Astrocyte (in vitro differentiated cells and primary cell): ENCODE results near the gene CDH13. TPM values are rescaled to one million over a fixed set of nuclear protein-coding genes. Genes with fewer than 3 reads are reported as not detected.

Source experiments
- DNase-seq: peaks from one replicate; pipeline ENCODE4 v3.0.0-alpha.2; 2010; ENCODE audit warnings: low read depth
- FAIRE-seq: peaks from 2 replicates; lab custom pipeline; 2011; peaks lifted over from hg19 to GRCh38; lab: Jason Lieb, UNC
- H2AFZ ChIP-seq: 2 replicates; pipeline ENCODE4 v1.6.0; 2012; ENCODE audit warnings: low read depth, low read length, inconsistent platforms
- H3K27ac ChIP-seq: 2 replicates; pipeline ENCODE4 v1.5.1; 2011; ENCODE audit warnings: low read depth, low read length, inconsistent platforms
- H3K27me3 ChIP-seq: 2 replicates; pipeline ENCODE4 v1.6.0; 2011; ENCODE audit warnings: low read length, inconsistent platforms; ENCODE audit not compliant: insufficient read depth
- H3K36me3 ChIP-seq: 2 replicates; pipeline ENCODE4 v1.5.1; 2011; ENCODE audit warnings: low read length, inconsistent platforms; ENCODE audit not compliant: insufficient read depth
- H3K4me1 ChIP-seq: 2 replicates; pipeline ENCODE4 v1.5.1; 2011; ENCODE audit warnings: low read length, inconsistent platforms; ENCODE audit not compliant: insufficient read depth
- H3K4me2 ChIP-seq: 2 replicates; pipeline ENCODE4 v1.6.0; 2012; ENCODE audit warnings: low read length, inconsistent platforms
- H3K4me3 ChIP-seq: 2 replicates; pipeline ENCODE4 v1.5.1; 2011; ENCODE audit warnings: low read depth, mild to moderate bottlenecking, low read length, inconsistent platforms; ENCODE audit not compliant: insufficient read depth
- H3K79me2 ChIP-seq: 2 replicates; pipeline ENCODE4 v1.6.0; 2012; ENCODE audit warnings: mild to moderate bottlenecking, low read length, inconsistent platforms; ENCODE audit not compliant: insufficient read depth
- H3K9ac ChIP-seq: 2 replicates; pipeline ENCODE4 v1.6.0; 2012; ENCODE audit warnings: mild to moderate bottlenecking, low read length, inconsistent platforms
- H3K9me3 ChIP-seq: 2 replicates; pipeline ENCODE4 v1.5.1; 2012; ENCODE audit warnings: low read depth, mild to moderate bottlenecking, low read length, inconsistent platforms; ENCODE audit not compliant: insufficient read depth
- H4K20me1 ChIP-seq: 2 replicates; pipeline ENCODE4 v1.6.0; 2012; ENCODE audit warnings: low read length, inconsistent platforms; ENCODE audit not compliant: insufficient read depth
- H3K27ac Mint-ChIP-seq: one replicate; pipeline ENCODE4 v1.8.0; 2021; ENCODE audit warnings: mild to moderate bottlenecking, mixed read lengths; ENCODE audit not compliant: unreplicated experiment
- H3K27me3 Mint-ChIP-seq: one replicate; pipeline ENCODE4 v1.8.0; 2021; ENCODE audit warnings: low read depth, mixed read lengths; ENCODE audit not compliant: unreplicated experiment
- H3K36me3 Mint-ChIP-seq: one replicate; pipeline ENCODE4 v1.8.0; 2021; ENCODE audit warnings: low read depth, mixed read lengths; ENCODE audit not compliant: unreplicated experiment
- H3K4me1 Mint-ChIP-seq: one replicate; pipeline ENCODE4 v1.8.0; 2021; ENCODE audit warnings: low read depth, mixed read lengths; ENCODE audit not compliant: unreplicated experiment
- H3K4me3 Mint-ChIP-seq: one replicate; pipeline ENCODE4 v1.8.0; 2021; ENCODE audit warnings: mild to moderate bottlenecking, moderate library complexity, mixed read lengths; ENCODE audit not compliant: unreplicated experiment
- H3K9me3 Mint-ChIP-seq: one replicate; pipeline ENCODE4 v1.8.0; 2021; ENCODE audit warnings: mild to moderate bottlenecking, mixed read lengths; ENCODE audit not compliant: unreplicated experiment
- CTCF ChIP-seq: IDR thresholded peaks from 2 replicates; pipeline ENCODE4 v1.5.1; 2011; ENCODE audit warnings: low read depth, mild to moderate bottlenecking, inconsistent platforms, low read length, moderate library complexity; ENCODE audit not compliant: insufficient read depth
- EZH2 ChIP-seq: IDR thresholded peaks from 2 replicates; pipeline ENCODE4 v1.6.1; 2012; ENCODE audit warnings: mild to moderate bottlenecking, low read length, inconsistent platforms; ENCODE audit not compliant: insufficient read depth
- total RNA-seq: library from RNA; stranded (reverse); gene quantifications from 2 replicates; pipeline ENCODE4 v1.2.1, GENCODE V29; 2021

The CDH13 gene
- total RNA-seq, 1 donor from 2014 or later, result 41.7 TPM

GRCh38 chr16:82609140-82609539, 17.6 kb upstream of the CDH13 start:
- FAIRE-seq (no peak), DNase-seq (no peak)
- Histone ChIP-seq H4K20me1 (no peaks in the 10 kb centered on the region), H3K36me3 (no peaks in the 10 kb centered on the region), H3K27ac (no peak overlapping the region), H3K4me3 (no peak overlapping the region), H3K4me2 (no peak overlapping the region), H3K9me3 (no peaks in the 10 kb centered on the region), H3K27me3 (peaks cover 12% of the 10 kb centered on the region), H3K4me1 (no peaks in the 10 kb centered on the region), H3K9ac (no peak overlapping the region), H2AFZ (no peak overlapping the region), H3K79me2 (no peaks in the 10 kb centered on the region)
- H3K4me3 Mint-ChIP-seq, result no peak overlapping the region
- no peaks in the 10 kb centered on the region for H3K9me3 Mint-ChIP-seq
- peaks cover 11% of the 10 kb centered on the region for H3K27me3 Mint-ChIP-seq
- TF ChIP-seq CTCF (no peak), EZH2 (no peak)
- H3K36me3 Mint-ChIP-seq, result no peaks in the 10 kb centered on the region
- H3K27ac Mint-ChIP-seq, result no peak overlapping the region
- H3K4me1 Mint-ChIP-seq, result peaks cover 3% of the 10 kb centered on the region

- Mint-ChIP-seq H3K27me3 (peaks cover 11% of the 10 kb centered on the region), H3K27ac (no peak overlapping the region), H3K36me3 (no peaks in the 10 kb centered on the region), H3K9me3 (no peaks in the 10 kb centered on the region), H3K4me3 (no peak overlapping the region), H3K4me1 (no peaks in the 10 kb centered on the region)
- TF ChIP-seq CTCF, result no peak
- TF ChIP-seq EZH2, result no peak
- DNase-seq (no peak), FAIRE-seq (no peak)
- no peak overlapping the region for H3K9ac ChIP-seq
- H3K27me3 ChIP-seq, result peaks cover 13% of the 10 kb centered on the region
- no peaks in the 10 kb centered on the region for H3K4me1 ChIP-seq
- no peak overlapping the region for H2AFZ ChIP-seq
- no peaks in the 10 kb centered on the region for H3K9me3 ChIP-seq
- no peak overlapping the region for H3K27ac ChIP-seq
- no peaks in the 10 kb centered on the region for H3K36me3 ChIP-seq
- no peak overlapping the region for H3K4me3 ChIP-seq
- H3K79me2 ChIP-seq, result no peaks in the 10 kb centered on the region
- H4K20me1 ChIP-seq, result no peaks in the 10 kb centered on the region
- no peak overlapping the region for H3K4me2 ChIP-seq
Measured at GRCh38 chr16:82612263-82612662, 14.5 kb upstream of the CDH13 start.

GRCh38 chr16:82616356-82616755, 10.4 kb upstream of the CDH13 start:
- H3K4me1 Mint-ChIP-seq, result no peaks in the 10 kb centered on the region
- Histone ChIP-seq H3K79me2 (no peaks in the 10 kb centered on the region), H3K27ac (no peak overlapping the region), H3K9ac (no peak overlapping the region), H3K36me3 (no peaks in the 10 kb centered on the region), H4K20me1 (no peaks in the 10 kb centered on the region), H3K9me3 (no peaks in the 10 kb centered on the region), H3K27me3 (peaks cover 22% of the 10 kb centered on the region), H3K4me3 (no peak overlapping the region), H3K4me2 (no peak overlapping the region), H3K4me1 (no peaks in the 10 kb centered on the region), H2AFZ (no peak overlapping the region)
- FAIRE-seq (no peak), DNase-seq (no peak)
- no peak overlapping the region for H3K27ac Mint-ChIP-seq
- no peak overlapping the region for H3K4me3 Mint-ChIP-seq
- no peaks in the 10 kb centered on the region for H3K36me3 Mint-ChIP-seq
- H3K27me3 Mint-ChIP-seq, result peaks cover 25% of the 10 kb centered on the region
- TF ChIP-seq EZH2, result no peak
- TF ChIP-seq CTCF, result no peak
- peaks cover 3% of the 10 kb centered on the region for H3K9me3 Mint-ChIP-seq
